ENCODE measurements around the gene PML. TPM values are rescaled to one million over a fixed set of nuclear protein-coding genes. Genes with fewer than 3 reads are reported as not detected.

The PML gene
- total RNA-seq, 1 experiment from 2014 or later, result 39.2 TPM

DNA sequence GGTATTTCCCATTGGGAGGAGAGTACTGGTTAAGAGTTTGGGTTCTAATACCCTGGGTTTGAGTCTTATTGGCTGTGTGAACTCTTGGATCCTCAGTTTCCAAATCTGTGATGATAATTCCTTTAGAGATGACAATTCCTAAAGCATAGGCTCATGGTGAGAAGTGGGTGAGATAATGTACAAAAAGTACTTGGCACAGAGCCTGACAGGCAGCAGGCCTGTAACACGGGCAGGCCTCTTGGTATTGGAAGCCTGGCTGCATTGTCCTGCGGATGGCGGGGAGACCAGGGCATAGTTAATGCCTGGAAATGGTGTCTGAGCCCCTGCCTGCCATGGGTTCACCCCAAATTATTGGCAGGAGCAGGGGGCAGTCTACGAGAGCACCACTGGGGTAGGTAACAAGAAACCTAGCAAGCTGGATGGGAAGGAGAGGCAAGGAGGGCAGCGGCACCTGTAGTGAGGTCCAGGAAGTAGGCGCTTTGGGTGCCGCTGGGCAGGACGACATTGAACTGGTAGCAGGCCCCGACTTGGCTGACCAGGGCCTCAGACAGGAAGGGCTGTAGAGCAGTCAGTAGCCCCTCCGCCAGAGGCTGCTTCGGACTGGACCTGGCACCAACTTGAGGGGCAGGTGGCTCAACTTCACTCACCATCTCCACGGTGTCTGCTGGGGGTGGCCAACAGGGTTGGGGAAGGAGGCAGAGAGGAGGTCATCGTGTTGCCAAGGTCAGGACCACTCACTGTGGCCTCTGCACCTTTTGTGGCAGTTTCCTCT lies 10.1 kb upstream of the PML start:
- no peak for DNase-seq (ENCODE audit: low read depth)

DNA sequence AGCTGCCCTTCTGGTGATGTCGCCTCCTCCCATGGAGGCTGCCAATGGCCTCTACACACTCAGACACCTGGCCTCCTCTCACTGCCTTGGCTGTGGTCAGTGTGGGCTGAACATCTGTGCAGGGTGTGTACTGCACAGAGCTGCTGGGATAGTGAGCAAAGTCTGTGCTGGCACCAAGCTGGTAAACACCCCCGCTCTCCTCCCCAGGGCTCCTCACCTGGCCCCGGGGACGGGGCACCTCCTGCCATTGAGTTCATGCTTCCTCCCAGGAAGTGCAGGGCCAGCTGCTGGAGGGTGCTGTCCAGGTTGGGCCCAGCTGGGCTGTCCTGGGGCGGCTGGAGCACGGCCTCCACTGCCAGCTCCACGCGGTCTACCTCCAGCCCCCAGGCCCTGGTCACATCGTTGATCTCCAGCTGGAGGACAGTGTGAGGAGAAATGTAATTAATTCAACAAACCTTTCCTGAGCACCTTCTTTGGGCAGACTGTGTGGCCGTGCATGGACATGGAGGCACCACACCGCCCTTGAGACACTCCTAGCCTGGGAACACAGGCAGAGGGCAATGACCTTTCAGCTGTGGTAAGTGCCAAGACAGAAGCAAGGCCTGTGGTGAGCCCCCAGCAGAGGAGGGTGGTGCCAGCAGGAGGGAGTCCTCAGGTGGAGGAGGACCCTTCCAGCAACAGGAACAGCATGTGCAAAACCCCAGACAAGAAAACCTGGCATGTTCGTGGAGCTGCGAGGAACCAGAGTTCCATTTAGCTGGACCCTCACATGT lies 9.2 kb upstream of the PML start:
- DNase-seq (ENCODE audit: low read depth), result peak; percentile 37

DNA sequence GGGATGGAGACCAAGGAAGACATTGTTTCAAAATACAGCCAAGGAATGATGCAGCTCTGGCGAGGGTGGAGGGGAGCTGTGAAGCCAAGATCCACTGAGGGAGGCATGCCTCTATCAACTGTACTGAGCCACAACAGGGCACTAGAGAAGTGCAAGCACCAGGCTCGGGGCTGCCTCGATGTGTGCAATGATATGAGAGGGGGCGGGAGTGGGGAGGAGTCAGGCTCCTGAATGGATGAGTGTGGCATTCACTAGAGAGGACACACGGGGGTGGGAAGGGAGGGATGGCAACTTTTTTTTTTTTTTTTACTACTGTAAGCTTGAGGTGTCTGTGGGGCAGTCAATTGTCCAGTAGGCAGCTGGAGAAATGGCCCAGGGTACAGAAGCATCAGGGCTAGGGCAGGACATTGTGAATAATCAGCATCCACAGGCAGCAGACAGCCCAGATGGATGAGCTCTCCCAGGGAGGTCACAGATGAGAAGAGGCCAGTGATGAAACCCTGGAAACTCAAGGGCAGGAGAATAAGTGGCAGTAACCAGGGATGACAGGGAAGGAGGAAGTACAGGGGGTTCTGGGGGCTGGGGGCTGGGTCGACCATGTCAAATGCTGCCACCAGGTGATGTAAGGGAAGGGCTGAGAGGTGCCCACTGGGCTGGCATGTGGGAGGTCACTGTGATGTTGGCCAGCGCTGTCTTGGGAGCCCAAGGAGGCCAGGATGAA lies 8.3 kb upstream of the PML start:
- DNase-seq (ENCODE audit: low read depth), result no peak

DNA sequence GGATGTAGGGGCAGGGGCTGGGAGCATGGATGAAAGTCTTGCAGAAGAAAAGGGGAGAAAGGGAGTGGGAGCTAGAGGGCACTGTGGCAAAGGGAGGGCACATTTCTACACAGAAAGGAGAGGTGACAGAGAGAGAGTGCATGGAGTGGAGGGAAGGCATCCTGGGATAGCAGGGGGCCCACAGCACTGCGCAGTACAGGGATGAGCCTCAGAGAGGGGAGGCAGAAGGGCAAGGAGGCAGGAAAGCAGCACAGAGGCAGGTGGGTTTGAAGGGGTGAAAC lies 7.8 kb upstream of the PML start:
- DNase-seq (ENCODE audit: low read depth), result no peak

DNA sequence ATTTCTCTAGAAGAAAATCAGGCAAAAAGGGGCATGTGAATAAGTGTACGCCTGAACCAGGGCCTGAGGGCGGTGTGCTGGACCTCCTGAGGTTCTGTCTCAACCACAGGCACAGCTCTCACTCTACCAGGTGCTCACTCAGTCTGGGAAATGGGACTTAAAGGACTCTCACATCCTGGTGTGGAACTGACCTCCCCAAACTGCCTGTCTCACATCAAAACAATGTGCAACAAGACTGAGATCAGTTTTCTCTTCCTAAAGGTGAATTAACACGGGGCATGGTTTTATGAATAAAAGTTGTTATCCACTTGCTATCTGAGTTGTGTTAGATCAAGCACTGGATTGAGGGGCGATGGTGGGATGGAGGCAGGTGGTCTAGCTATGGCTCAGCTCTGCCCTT lies 7.3 kb upstream of the PML start:
- no peak for DNase-seq (ENCODE audit: low read depth)

DNA sequence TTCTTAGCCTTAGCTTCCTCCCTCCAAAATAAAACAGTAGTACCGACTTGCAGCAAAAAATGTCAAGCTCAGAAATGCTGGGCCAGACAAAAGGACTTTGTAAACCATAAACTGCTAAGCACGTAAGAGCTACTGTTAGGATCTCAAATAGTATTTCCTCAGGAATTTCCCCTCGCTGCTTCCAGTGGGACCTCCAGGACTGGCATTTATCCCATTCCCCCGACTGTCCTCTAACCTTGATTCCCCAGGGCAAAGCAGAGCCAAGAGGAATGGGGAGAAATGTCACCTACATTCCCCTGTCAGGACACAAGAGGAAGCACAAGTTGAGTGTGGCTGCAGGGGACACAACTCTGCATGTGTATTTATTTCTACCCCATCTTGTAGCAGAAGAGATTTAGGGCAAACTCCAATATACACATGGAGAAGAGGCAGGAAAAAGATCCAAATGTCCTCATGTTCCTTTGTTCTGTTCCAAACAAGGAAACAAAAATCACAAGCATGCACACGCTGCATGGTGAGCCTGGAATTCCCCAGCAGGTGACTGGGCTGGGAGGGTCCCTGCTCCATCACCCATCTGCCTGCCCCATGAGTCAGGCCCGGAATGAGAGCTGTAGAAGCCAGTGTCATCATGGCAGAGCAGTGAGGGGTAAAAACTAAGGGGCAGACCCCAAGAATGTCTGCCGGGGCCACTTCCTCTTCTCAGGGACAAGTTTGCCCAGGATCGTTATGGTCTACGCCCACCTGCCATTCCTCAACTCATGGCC lies 6.7 kb upstream of the PML start:
- DNase-seq (ENCODE audit: low read depth), result no peak

DNA sequence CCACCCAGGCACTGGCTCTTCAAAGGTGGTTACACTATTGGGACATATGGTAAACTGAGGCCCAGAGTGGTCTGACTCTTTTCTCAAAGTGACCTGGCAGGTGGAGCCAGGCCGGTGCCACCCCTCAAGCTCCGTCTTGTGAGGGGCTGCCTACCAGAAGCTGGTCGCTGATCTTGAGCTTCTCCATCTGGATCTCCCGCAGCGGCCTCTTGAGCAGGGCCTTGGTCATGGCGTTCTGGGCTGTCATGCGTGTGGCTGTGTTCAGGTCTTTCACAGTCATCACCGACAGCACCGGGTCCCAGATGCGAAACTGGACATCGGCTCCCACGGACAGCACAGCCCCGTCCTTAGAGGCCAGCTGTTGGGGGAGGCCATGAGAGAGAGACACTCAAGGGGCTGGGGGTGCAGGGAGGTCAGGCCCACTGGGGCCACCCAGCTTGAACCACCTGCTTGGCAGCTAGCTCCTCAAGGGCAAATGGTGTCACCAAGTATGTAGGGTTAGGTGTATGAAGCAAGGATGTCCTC lies 6.0 kb upstream of the PML start:
- DNase-seq (ENCODE audit: low read depth), result no peak

DNA sequence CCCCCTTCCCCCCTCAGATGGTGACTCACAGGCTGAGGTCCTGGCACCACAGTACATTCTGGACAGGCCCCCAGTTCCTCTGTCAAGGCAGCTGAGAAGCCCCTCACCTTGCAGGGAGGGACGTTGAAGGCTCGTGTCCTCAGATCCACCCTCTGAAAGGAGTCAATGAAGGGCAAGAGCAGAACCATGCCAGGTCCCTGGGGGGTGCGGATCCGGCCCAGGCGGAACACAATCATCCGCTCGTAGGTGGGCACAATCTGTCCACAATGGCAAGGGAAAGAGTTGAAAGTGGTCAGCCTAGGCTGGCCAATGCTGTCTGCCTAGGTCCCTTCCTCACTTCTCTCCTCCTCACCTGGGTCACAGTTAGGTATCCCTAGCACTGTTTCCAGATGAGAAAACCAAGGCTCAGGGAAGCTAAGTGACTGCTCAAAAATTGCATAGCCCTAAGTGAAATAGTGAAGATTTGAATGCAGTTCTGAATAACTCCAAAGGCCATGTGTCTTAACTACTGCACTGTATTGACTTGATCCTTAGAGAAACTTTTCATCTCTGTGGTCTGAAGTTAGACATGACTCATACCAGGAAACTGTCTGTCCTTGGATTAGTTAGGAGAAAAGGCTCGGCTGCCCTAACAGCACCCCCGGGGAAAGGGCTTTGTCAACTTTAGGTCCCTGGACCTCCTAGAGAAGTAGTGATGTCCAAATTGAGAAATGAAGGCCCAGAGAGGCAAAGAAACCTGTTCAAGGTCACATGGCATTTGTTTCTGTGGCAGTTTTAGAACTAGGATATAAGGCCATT lies 5.3 kb upstream of the PML start:
- DNase-seq (ENCODE audit: low read depth), result peak; percentile 85

DNA sequence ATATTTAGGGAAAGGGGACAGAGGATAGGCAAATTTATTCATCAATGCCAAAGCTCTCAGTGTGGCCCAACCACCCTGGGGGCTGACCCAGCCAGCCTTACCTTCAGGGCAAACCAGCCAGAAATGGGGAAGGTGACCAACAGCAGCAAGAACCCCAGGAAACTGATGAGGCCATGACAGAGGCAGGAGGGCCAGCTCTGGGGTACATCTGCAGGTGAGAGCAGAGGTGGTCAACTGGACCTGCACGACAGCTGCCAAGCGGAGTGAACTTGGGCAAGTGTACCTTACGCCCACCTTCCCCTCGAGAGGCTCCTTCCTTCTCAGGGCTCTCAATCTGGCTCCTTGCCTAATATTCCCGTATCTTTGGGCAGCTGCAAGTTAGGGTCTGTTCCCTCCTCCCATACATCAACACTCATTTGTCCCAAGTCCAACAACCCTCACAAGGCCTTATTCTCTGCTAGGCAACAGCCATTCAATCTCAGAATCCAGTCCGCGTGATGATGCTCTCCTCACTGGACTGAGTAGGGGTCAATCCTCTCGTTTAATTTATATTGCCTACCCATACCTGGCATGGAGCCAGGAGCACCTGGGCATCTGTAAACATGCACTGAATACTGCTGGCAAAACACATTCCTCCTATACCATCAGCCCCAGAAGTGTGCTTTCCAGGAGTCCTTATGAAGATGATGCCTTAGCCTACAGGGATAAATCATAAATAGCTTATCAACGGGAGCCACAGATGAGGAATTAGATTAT lies 4.1 kb upstream of the PML start:
- DNase-seq (ENCODE audit: low read depth), result no peak

DNA sequence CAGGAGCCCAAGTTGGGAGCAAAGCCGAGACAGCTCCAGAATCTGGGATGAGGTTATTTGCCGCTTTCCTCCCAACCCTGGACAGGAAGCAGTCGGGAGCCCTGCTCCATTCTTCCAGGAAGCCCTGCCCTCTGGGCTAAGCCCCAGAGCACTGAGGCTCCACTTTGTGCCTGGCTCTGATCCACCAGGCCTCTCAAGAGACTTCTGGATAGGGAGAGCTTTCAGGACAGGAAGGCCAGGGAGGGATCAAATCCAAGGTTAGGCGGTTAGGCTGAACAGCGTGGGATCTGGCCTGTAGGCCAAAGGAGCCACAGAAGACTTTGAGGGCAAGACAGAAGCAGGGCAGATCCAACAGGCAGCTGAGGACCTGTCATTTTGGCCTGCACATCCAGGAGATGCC lies 3.3 kb upstream of the PML start:
- peak; percentile 54 for DNase-seq (ENCODE audit: low read depth)

DNA sequence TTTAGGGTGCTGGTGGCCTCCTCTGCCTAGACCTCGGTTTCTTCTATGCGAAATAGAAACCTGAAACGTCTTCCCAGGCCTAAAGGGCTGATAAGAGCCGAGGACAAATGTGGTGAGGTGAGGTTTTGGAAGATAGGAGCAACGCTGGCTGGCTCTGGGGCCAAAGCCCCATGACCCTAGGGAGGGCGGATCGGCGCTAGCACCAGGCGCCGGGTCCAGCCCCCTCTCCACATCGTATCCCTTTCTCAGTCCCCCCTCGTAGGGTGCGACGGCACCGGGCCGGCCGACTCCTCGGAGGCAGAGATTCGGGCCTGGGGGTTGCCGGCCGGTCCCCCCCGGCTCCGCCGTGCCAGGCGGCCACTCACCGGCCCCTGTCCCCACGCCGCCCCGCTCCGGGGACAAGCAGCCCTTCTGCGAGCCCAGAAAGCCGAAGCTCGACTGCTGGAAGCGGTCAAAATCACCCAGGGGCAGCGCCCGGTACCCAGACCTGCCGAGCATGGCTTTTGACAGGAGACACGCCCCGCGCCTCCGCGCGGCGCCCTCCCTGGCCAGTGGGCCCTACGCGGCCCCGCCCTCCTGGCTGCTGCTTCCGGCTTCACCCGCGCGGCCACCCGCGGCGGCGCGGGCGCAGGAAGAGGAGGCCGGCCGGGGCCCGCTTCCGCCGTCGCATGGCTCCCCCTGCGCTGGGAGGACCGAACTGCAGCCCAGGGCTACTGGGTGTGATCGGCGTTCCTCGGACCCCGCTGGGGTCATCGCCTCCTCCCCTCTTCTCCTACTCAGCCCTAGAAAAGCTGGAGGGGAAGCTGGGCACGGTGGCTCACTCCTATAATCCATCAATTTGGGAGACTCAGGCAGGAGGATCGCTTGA lies 2.6 kb upstream of the PML start, which contains the start of gene STOML1:
STOML1 (minus strand) TSS at position 570 of the 868 bp plus-strand sequence; CDS start at position 498, 72 bp downstream.
- peak; percentile 90 for DNase-seq (ENCODE audit: low read depth)

DNA sequence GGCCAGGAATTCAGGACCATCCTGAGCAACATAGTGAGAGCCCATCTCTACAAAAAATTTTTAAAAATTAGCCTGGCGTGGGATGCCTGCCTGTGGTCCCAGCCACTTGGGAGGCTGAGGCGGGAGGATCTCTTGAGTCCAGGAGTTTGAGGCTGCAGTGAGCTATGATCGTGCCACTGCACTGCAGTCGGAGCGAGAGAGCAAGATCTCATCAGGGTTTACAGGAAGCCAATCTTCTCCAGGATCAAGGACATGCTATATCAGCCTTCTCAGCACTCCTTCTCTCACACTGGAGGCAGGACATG lies 2.0 kb upstream of the PML start:
- no peak for DNase-seq (ENCODE audit: low read depth)

DNA sequence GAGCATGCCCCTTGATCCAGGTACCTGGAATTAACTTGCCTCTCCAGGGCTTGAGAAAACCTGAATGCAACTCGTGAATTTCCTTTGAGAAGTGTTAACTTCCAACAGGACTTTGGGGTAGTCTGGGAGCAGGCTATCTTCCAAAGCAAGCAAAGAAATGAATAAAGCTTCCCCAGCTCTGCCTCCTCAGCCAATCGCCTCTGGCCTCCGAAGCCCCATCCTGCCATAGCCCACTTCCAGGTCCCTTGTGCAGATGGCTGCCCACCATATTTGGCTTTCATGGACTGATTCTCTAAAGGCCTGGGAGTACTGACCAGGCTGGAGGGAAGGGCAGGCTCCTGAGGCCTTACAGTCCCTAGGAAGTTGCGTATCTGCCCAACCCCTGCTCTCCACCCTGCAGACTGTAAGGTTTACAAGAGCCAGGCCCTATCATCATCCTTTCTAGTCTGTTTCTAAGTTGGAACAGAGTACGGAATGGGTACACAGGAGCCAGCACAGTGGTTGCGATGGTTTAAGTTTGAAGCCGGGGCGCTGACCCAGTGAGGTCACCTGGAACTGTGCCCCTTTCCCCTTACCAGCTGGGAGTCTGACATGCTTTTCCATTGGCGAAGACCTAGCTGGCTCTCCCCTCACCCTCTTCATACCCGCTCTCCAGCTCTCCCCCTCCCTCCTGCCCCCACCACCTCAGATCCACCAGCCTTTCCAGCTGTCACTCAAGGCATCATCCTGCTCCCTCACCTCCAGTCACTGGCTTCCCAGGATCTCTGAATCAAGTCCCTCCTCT lies 1.1 kb upstream of the PML start:
- no peak for DNase-seq (ENCODE audit: low read depth)

DNA sequence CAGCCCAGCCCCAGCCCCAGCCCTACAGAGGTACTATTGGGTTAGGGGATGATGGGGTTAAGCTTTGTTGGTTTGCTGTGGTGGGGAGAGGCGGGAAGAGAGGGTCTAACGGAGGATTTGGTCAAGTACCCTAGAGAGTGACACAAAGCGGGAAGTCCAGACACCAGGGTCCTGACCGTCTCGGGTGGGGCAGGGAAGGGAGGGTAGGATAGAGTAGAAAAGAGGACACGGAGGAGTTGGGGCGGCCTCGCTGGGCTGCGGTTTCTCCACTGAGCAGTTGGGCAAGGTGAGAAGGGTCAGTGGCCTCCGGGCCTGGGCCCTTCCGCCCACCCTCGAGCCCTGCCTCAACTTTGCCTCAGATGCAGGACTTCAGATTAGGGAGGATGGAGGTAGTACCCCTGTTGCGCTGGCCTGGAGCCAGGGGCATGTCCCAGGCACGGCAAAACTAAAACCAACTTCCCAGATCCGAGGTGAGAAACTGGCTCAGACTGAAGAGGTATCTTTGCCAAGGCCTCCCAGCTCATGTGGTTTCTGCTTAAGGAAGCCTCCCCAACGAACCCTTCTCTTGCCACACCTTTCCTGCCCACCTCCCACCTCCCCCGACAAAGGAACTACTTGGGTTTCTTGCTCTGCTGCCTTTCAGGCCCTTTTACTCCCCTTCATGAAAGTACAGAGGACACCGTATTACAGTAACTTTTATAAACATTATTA lies 551 bp downstream of the PML start:
- no peak for DNase-seq (ENCODE audit: low read depth)

DNA sequence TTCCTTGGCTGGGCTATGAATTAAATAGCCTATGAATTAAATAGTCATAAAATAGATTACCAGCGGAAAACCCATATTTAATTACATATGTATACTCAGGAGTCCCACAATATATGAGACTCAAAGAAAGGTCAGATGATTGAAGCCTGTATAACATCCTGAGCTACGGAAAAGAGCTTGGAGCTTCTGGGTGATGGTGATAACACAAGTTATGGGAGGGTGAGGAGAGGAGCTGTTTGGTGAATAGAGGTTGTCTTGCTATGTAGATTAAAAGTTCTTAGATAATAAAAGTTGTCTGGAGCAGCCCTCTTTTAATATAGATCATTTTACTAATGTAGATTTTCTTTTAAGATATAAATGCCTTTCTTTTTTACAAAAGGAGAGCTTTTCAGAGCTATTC lies 1.8 kb downstream of the PML start:
- DNase-seq (ENCODE audit: low read depth), result no peak

DNA sequence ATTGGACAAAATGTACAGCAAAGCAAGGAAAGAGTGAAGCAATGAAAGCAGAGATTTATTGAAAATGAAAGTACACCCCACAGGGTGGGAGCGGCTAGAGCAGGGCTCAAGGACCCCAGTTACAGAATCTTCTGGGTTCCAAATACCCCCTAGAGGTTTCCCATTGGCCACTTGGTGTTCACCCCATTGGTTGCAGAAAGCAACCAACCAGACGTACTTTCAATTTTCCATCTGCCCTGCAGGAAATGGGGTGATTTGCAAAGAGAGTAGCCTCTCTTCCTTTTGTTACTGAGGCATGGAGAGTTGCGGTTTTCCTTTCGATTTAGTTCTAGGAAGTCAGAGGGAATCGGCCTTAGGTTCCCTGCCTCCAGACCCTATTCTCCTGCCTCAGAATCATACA lies 2.4 kb downstream of the PML start:
- peak; percentile 85 for DNase-seq (ENCODE audit: low read depth)

DNA sequence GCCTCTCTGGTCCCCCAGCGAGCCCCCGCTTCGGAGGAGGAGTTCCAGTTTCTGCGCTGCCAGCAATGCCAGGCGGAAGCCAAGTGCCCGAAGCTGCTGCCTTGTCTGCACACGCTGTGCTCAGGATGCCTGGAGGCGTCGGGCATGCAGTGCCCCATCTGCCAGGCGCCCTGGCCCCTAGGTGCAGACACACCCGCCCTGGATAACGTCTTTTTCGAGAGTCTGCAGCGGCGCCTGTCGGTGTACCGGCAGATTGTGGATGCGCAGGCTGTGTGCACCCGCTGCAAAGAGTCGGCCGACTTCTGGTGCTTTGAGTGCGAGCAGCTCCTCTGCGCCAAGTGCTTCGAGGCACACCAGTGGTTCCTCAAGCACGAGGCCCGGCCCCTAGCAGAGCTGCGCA lies 3.5 kb downstream of the PML start:
- no peak for DNase-seq (ENCODE audit: low read depth)

Measured in HT1080 (cell line).